SU-DHL-6 (cell line): Measurements from ENCODE around the gene PCBD1.

Source experiments
- H2AFZ ChIP-seq: fragments of 200-600 bp; sonication (generic); 2 replicates; pipeline ENCODE4 v1.6.1; 2014; ENCODE audit warnings: low read depth, mild to moderate bottlenecking, moderate library complexity, mixed read lengths, antibody characterized with exemption, low read length; ENCODE audit not compliant: severe bottlenecking
- H3F3A ChIP-seq: fragments of 200-600 bp; shearing (Covaris generic); 2 replicates; pipeline ENCODE4 v1.6.0; 2016; ENCODE audit warnings: antibody characterized with exemption, mild to moderate bottlenecking; ENCODE audit not compliant: insufficient read depth
- H3K27ac ChIP-seq: fragments of 200-600 bp; sonication (generic); 2 replicates; pipeline ENCODE4 v1.5.1; 2016; ENCODE audit warnings: low read depth, mild to moderate bottlenecking, low read length, moderate library complexity, mixed read lengths
- H3K27me3 ChIP-seq: fragments of 200-600 bp; sonication (generic), shearing (Covaris generic); 2 replicates; pipeline ENCODE4 v1.6.0; 2014; ENCODE audit warnings: mild to moderate bottlenecking, low read length
- H3K36me3 ChIP-seq: fragments of 200-600 bp; sonication (generic); 2 replicates; pipeline ENCODE4 v1.6.1; 2014; ENCODE audit warnings: mild to moderate bottlenecking, low read length, mixed read lengths
- H3K4me2 ChIP-seq: fragments of 300-600, 200-600 bp; shearing (Covaris generic), sonication (generic); 2 replicates; pipeline ENCODE4 v1.6.0; 2014; ENCODE audit warnings: low read length, low read depth, mild to moderate bottlenecking; ENCODE audit not compliant: poor library complexity, severe bottlenecking
- H3K4me3 ChIP-seq: fragments of 200-600 bp; sonication (generic); 2 replicates; pipeline ENCODE4 v1.5.1; 2014; ENCODE audit warnings: antibody characterized with exemption, low read length, mild to moderate bottlenecking, mixed read lengths; ENCODE audit not compliant: insufficient read depth, poor library complexity, severe bottlenecking
- H3K79me2 ChIP-seq: fragments of 200-600 bp; sonication (generic); 2 replicates; pipeline ENCODE4 v1.6.1; 2014; ENCODE audit warnings: mild to moderate bottlenecking, low read length, moderate library complexity; ENCODE audit not compliant: insufficient read depth
- H3K9ac ChIP-seq: fragments of 200-600 bp; sonication (generic); 2 replicates; pipeline ENCODE4 v1.7.0; 2014; ENCODE audit warnings: mild to moderate bottlenecking, low read length
- H3K9me2 ChIP-seq: fragments of 200-600 bp; sonication (generic); replicated peaks from 2 replicates; pipeline ENCODE4 v1.6.1; 2014; ENCODE audit warnings: low read length; ENCODE audit not compliant: insufficient read depth
- H3K9me3 ChIP-seq: fragments of 200-600 bp; sonication (generic); 2 replicates; pipeline ENCODE4 v1.6.1; 2014; ENCODE audit warnings: low read length, mixed read lengths; ENCODE audit not compliant: insufficient read depth
- H4K20me1 ChIP-seq: fragments of 200-600 bp; sonication (generic); 2 replicates; pipeline ENCODE4 v1.6.1; 2014; ENCODE audit warnings: low read depth, mild to moderate bottlenecking, antibody characterized with exemption, low read length, moderate library complexity, mixed read lengths
- EZH2phosphoT487 ChIP-seq: fragments of 200-600 bp; sonication (generic), shearing (Covaris generic); conservative IDR thresholded peaks from 2 replicates; pipeline ENCODE4 v1.6.1; 2018; ENCODE audit warnings: mild to moderate bottlenecking, antibody characterized with exemption, low read length, moderate library complexity, mixed read lengths
- TF ChIP-seq, protein P1 (sequence below): fragments of 200-600 bp; sonication (generic); IDR thresholded peaks from one replicate; pipeline ENCODE4 v1.5.1; 2017; ENCODE audit warnings: antibody characterized with exemption, mild to moderate bottlenecking, low read length, moderate library complexity; ENCODE audit not compliant: insufficient read depth, poor library complexity, severe bottlenecking

PCBD1 gene

DNA sequence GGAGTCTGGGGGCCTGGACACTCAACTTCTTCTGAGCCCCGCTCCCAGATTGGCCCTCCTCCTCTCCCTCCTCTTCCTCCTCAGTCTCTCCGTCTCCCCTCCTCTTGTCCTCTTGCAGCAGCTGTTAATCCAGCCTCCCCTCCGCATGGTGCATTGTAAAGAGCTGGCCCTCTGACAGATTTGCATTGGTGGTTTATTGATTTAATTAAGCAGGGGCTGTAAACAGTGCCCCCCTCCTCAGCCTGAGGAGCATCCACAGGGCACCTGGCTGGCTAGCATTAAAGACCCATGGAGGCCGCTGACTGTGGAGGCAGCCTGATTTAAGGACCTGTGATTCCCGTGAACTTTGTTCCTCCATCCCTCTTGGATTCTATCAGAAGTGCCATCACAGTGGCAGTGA lies 28.9 kb upstream of the PCBD1 start:
- TF ChIP-seq, protein P1, sequence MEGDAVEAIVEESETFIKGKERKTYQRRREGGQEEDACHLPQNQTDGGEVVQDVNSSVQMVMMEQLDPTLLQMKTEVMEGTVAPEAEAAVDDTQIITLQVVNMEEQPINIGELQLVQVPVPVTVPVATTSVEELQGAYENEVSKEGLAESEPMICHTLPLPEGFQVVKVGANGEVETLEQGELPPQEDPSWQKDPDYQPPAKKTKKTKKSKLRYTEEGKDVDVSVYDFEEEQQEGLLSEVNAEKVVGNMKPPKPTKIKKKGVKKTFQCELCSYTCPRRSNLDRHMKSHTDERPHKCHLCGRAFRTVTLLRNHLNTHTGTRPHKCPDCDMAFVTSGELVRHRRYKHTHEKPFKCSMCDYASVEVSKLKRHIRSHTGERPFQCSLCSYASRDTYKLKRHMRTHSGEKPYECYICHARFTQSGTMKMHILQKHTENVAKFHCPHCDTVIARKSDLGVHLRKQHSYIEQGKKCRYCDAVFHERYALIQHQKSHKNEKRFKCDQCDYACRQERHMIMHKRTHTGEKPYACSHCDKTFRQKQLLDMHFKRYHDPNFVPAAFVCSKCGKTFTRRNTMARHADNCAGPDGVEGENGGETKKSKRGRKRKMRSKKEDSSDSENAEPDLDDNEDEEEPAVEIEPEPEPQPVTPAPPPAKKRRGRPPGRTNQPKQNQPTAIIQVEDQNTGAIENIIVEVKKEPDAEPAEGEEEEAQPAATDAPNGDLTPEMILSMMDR = no peak
- no peak for TF ChIP-seq EZH2phosphoT487
- H2AFZ ChIP-seq = no peak overlapping the region
- no peaks in the 10 kb centered on the region for H3K27me3 ChIP-seq
- H3K27ac ChIP-seq = no peak overlapping the region
- no peaks in the 10 kb centered on the region for H4K20me1 ChIP-seq
- H3K4me3 ChIP-seq = no peak overlapping the region
- H3K36me3 ChIP-seq = no peaks in the 10 kb centered on the region
- no peak overlapping the region for H3K9ac ChIP-seq
- no peaks in the 10 kb centered on the region for H3K79me2 ChIP-seq
- H3K9me2 ChIP-seq = no peaks in the 10 kb centered on the region
- no peak overlapping the region for H3K4me2 ChIP-seq
- H3K9me3 ChIP-seq = no peaks in the 10 kb centered on the region
- H3F3A ChIP-seq = no peaks in the 10 kb centered on the region

DNA sequence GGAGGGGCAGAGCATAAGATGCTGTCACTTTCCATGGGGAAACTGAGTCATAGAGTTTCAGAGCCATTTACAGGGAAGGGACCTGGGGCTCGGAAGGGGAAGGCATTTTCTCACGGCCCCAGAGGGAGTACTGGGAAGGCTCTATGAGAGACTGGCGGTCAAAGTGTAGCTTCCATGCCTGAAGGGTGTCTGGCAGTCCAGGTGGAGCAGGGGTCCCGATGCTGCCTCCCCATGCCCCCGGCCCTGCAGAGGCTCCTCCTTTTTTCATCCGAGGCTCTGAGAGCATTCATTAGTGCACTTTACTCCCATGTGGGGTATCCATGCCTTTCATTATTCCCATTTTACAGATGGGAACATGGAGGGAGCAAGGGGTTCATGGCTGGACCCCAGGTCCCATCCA lies 27.9 kb upstream of the PCBD1 start:
- H3F3A ChIP-seq = no peaks in the 10 kb centered on the region
- no peak overlapping the region for H3K4me2 ChIP-seq
- no peaks in the 10 kb centered on the region for H3K9me3 ChIP-seq
- no peaks in the 10 kb centered on the region for H3K36me3 ChIP-seq
- no peaks in the 10 kb centered on the region for H4K20me1 ChIP-seq
- no peaks in the 10 kb centered on the region for H3K27me3 ChIP-seq
- no peak overlapping the region for H3K27ac ChIP-seq
- H3K9ac ChIP-seq = no peak overlapping the region
- H3K9me2 ChIP-seq = no peaks in the 10 kb centered on the region
- no peak overlapping the region for H3K4me3 ChIP-seq
- no peaks in the 10 kb centered on the region for H3K79me2 ChIP-seq
- TF ChIP-seq, protein P1 = no peak
- no peak for TF ChIP-seq EZH2phosphoT487
- H2AFZ ChIP-seq = no peak overlapping the region

DNA sequence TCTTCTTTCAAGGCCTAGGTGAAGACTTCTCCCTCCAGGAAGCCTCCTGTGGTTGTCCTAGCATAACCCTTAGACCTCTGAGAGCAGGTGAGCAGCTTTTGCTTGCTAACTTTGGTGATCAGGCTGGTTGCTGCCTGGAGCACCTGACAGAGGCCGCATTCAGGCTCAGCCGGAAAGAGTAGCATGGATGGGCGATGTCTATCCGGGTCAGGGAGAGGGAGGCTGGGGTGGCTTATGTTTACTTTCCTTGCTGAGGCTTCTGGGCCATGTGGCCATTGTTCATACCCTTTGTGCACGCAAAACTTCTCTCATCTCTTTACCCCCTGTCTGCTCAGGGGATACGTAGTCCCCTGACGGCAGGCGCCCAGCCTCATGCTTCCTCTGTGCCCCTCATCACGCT lies 27.4 kb upstream of the PCBD1 start:
- Histone ChIP-seq H3K36me3 (no peaks in the 10 kb centered on the region), H3K9me3 (no peaks in the 10 kb centered on the region), H3K79me2 (no peaks in the 10 kb centered on the region), H3K27me3 (no peaks in the 10 kb centered on the region), H4K20me1 (no peaks in the 10 kb centered on the region), H3F3A (no peaks in the 10 kb centered on the region), H3K4me2 (no peak overlapping the region), H3K9ac (no peak overlapping the region), H3K4me3 (no peak overlapping the region), H3K9me2 (no peaks in the 10 kb centered on the region), H3K27ac (no peak overlapping the region), H2AFZ (no peak overlapping the region)
- TF ChIP-seq, protein P1 = no peak
- TF ChIP-seq EZH2phosphoT487 = no peak

DNA sequence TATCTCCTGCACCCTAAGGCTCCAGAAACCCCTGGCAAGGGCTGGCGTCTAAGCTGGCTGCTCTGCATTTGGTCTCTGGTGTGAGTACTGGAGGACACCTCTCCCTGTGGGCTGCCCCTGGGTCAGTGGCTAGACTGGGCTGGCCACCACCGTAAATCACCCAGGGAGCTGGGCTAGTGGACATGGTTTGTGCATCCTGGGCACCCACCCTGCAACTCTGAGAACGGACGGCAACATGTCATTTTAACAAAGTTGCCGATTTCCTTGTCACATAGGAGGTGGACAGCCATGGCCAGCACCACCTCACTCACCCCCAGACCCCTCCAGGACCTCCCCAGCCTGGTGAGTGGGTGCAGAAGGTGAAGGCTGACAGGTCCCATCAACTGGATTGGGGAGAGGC lies 26.8 kb upstream of the PCBD1 start:
- Histone ChIP-seq H3K9me2 (no peaks in the 10 kb centered on the region), H3F3A (no peaks in the 10 kb centered on the region), H3K36me3 (no peaks in the 10 kb centered on the region), H4K20me1 (no peaks in the 10 kb centered on the region), H3K4me2 (no peak overlapping the region), H3K79me2 (no peaks in the 10 kb centered on the region), H3K27me3 (no peaks in the 10 kb centered on the region), H3K9ac (no peak overlapping the region), H3K4me3 (no peak overlapping the region), H3K9me3 (no peaks in the 10 kb centered on the region), H2AFZ (no peak overlapping the region), H3K27ac (no peak overlapping the region)
- TF ChIP-seq, protein P1 = no peak
- TF ChIP-seq EZH2phosphoT487 = no peak
